NCI-H2029 (cell line): ENCODE data around the gene TWF2.
"Not testable (repeated sequence)": the region's sequence is repeated elsewhere in the genome, so short reads cannot be mapped to it uniquely, and the experiment has no call there.

Experiments
- DNase-seq: peaks from one replicate; lab custom pipeline; 2025; lab: John Stamatoyannopoulos, UW

The TWF2 gene

DNA sequence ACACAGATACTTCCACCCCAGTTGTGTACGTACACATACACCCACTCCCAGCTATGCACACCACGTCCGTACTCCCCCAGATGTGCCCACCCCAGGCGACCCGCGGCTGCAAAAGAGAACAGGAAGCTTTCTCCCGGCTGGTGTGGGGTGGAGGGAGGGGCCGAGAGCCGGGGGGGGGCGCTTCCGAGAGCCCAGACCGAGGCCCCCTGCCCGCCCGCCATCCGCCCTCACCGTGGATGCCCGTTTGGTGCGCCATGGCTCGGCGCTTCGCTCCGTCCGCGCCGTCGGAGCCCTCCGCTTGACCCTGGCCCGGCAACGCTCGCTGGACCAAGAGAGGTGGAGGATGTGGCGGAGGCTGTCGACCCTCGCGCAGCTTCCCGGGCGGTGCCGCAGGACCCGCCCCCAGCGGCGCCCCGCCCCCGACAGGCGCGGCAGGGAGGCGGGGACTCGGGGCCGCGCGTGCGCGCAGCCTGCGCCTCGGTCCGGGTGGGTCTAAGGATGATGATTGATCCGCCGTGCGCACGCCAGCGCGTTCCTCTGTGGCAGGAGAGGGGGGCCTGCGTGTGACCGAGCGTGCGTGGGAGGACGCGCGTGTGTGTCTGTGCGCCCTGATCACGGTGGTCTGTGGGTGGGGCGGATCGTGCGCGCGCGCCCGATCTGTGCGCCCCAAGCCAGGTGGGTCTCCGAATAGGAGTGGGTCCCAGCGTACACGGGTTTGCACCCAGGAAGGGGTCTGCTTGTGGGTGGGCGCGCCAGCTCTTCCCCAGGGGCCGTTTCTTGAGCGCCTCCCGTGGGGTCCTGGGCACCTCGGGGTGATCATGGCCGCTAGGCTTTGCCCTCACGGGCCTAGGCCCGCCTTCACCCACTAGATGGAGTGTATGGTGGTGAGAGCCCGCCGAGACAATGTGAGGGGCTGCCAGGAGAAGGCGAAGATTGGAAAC is at the start of gene TWF2:
TWF2 (minus strand) TSS at position 398 of the 941 bp plus-strand sequence; CDS start at position 256, 142 bp downstream.
- no peak for DNase-seq

GRCh38 chr3:52288674-52289073 is 49.7 kb upstream of the TWF2 start:
- no peak for DNase-seq

GRCh38 chr3:52286777-52287110 is 47.8 kb upstream of the TWF2 start:
- no peak for DNase-seq

GRCh38 chr3:52284051-52284450 is 45.1 kb upstream of the TWF2 start:
- DNase-seq, result not testable (repeated sequence)

- DNase-seq, result no peak
Measured at GRCh38 chr3:52283306-52283705, 44.3 kb upstream of the TWF2 start.

- DNase-seq, result no peak
Measured at GRCh38 chr3:52281981-52282801, 43.2 kb upstream of the TWF2 start.

DNA sequence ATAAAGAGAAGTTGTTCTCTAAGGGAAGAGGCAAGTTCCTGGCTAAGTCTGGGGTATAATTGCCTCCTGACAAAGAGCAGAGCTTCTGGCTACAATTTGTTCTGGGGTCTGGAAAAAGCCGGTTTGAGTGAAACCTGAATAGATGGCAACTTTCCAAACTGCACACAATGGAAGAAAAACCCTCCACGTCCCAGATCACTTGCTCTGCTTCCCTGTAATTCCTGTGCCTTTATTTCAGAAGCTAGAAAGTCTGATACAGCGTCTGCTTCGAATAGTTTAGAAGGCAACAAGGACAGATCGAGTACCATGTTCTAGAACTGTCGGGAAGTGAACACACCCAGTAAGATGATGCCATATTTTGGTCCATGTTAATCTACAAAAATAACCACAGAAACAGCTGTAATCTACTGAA is 41.1 kb upstream of the TWF2 start:
- peak; percentile 57 for DNase-seq

- DNase-seq, result no peak
Measured at GRCh38 chr3:52279596-52279995, 40.6 kb upstream of the TWF2 start.

DNA sequence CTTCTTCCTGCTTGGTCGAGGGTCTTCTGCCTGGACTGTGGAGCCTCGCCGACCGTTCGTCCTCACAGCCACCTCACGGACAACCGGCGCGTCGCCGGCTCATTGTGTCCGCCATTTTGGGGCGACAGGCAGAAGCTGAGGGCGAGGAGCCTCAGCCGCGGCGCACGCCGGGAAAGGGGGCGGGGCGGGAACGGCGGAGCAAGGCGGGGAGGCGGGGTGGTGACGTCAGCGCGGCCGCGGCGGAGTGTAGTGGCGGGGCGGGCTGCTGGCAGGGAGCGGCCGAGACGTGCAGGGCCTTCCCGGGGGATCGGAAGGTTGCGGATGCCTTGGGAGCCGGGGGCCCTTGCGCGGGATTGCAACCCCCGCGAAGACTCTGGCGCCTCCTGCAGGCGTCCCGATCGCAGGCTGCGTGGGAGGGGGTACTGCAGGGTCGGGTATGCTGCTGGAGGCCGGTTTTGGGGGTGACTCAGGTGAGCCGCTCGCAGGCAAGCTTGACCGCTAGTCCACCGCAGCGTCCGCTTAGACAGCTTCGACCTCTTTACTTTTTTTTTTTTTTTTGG is 39.6 kb upstream of the TWF2 start, which contains the start of gene WDR82:
WDR82 (minus strand) TSS at position 140 of the 560 bp plus-strand sequence. CDS start 288 bp downstream, outside the sequence.
- peak; percentile 76 for DNase-seq

GRCh38 chr3:52277972-52278509 is 39.1 kb upstream of the TWF2 start:
- no peak for DNase-seq

GRCh38 chr3:52277071-52277964 is 38.4 kb upstream of the TWF2 start:
- peak; percentile 19 for DNase-seq

DNA sequence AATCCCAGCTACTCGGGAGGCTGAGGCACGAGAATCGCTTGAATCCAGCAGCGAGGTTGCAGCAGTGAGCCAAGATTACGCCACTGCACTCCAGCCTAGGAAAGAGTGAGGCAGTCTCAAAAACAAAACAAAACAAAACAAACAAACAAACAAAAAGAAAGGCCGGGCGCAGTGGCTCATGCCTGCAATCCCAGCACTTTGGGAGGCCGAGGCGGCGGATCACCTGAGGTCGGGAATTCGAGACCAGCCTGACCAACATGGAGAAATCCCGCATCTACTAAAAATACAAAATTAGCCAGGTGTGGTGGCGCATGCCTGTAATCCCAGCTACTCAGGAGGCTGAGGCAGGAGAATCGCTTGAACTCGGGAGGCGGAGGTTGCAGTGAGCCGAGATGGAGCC is 35.8 kb upstream of the TWF2 start:
- not testable (repeated sequence) for DNase-seq

DNA sequence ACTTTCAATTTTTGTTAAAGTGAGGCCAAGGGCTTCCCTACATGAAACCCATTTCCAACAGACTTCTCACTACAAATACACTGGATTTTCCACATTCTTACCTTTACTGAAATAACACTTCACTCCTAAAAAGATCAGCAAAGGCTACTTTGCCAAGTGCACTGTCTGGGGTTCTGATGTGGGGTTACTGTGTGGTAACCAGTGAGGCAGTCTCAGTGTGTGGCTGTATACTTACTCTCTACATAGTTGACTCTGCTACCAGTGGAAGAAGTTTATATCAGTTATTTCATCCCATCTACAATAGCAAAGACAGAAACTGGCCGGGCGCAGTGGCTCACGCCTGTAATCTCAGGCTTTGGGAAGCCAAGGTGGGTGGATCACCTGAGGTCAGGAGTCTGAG is 33.9 kb upstream of the TWF2 start:
- DNase-seq, result no peak

- DNase-seq, result not testable (repeated sequence)
Measured at GRCh38 chr3:52272172-52272571, 33.2 kb upstream of the TWF2 start.

- DNase-seq, result no peak
Measured at GRCh38 chr3:52270252-52270754, 31.3 kb upstream of the TWF2 start.

DNA sequence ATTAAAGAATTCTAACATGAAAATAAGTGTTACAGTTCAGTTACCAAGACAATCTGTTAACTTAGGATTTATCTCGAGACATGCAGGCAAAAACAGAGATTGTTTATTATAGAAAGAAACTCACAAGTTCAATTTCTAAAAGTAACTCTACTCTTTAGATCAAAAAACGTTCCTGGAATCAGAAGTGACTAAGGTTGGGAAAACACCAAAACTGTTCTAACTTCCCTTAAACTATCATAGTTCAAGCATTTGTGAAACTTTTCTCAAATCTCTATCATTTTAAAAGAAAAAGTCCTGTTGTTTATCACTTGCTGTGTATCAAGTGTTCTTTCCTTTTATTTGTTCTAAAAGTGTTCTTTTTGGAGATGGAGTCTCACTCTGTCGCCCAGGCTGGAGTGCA is 30.8 kb upstream of the TWF2 start:
- no peak for DNase-seq

GRCh38 chr3:52268036-52268435 is 29.1 kb upstream of the TWF2 start:
- DNase-seq, result no peak

- DNase-seq, result no peak
Measured at GRCh38 chr3:52265387-52265786, 26.4 kb upstream of the TWF2 start.

DNA sequence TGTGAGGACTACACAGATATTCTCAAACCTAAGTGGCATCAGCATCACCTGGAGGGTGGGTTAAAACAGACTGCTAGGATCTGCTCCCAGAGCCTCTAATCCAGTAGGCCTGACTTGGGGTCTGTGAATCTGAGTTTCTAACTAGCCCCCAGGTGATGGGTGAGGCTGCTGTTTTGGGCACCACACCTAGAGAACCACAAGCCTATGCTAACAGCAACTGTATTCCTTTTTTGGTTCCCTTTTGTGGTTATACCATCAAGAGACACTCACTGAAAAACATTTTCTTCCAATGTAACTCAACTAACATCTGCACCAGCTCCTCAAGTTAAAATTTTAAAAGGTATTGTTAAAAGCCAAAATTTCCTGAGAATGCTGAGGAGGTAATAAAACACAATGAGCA is 23.5 kb upstream of the TWF2 start:
- no peak for DNase-seq

- DNase-seq, result no peak
Measured at GRCh38 chr3:52259448-52259847, 20.5 kb upstream of the TWF2 start.

DNA sequence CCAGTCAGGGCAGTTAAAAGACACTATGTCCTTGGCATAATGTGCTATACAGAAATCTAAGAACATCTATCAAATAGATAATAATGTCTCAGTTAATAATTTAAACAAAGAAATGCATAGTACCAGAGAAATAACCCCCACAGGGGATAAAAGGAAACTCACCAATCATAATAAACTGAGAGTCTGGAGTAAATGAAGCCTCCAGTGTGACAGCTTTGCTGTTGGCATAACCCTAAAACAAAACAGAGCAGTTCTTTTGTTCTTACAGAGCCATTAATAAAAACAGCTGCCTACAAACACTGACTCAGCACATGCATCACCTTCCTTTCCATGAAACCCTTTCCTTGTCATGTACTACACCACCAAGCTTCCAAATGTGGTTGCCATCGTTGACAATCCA is 20.1 kb upstream of the TWF2 start:
- no peak for DNase-seq
